Measurements from ENCODE around the gene QRICH1. TPM values are rescaled to one million over a fixed set of nuclear protein-coding genes. Genes with fewer than 3 reads are reported as not detected.

QRICH1 gene
- total and polyA plus RNA-seq, 10 of the 15 experiments (the other 5 are each of a cell fraction or from before 2014, with no cell fraction given): 22.2 to 116 (median 81.4) TPM

- TF ChIP-seq BCL3 (IDR thresholded peaks at IDR 0.05; ENCODE audit: borderline replicate concordance, insufficient read depth, low read depth, low read length, poor library complexity, severe bottlenecking) (peak; percentile 9), WRNIP1 (IDR thresholded peaks at IDR 0.05; ENCODE audit: borderline replicate concordance, low read depth, low read length) (no peak), POU2F2 (IDR thresholded peaks at IDR 0.05; ENCODE audit: borderline replicate concordance, low read depth, low read length) (peak; percentile 98), CREB1 (IDR thresholded peaks at IDR 0.05; ENCODE audit: low read depth) (no peak), ZNF217 (IDR thresholded peaks at IDR 0.05) (no peak), SMC3 (IDR thresholded peaks at IDR 0.05; ENCODE audit: borderline replicate concordance, low read length) (no peak), NFXL1 (IDR thresholded peaks at IDR 0.05; ENCODE audit: borderline replicate concordance) (no peak), MXI1 (IDR thresholded peaks at IDR 0.05; ENCODE audit: low read depth, low read length) (peak; percentile 55), EGR1 (IDR thresholded peaks at IDR 0.05; ENCODE audit: borderline replicate concordance in 1 of 2, low read depth in 2 of 2, low read length in 2 of 2) (peak in 1 of 2 experiments; percentile 51; a peak in 1 of 3 replicates), HDGF (IDR thresholded peaks at IDR 0.05) (0 out of 2 replicates have a peak, but pooled peaks have one; percentile 13), CBFB (IDR thresholded peaks at IDR 0.05; ENCODE audit: low read depth) (peak; percentile 98), TBL1XR1 (IDR thresholded peaks at IDR 0.05; ENCODE audit: low read depth, low read length) (0 out of 2 replicates have a peak, but pooled peaks have one; percentile 14), CREM (IDR thresholded peaks at IDR 0.05; ENCODE audit: low read depth) (peak; percentile 79), IRF4 (IDR thresholded peaks at IDR 0.05; ENCODE audit: low read depth, low read length) (peak; percentile 59; the same call in 1 of the 2 replicates), NR2C2 (IDR thresholded peaks at IDR 0.05; ENCODE audit: borderline replicate concordance, control insufficient read depth, insufficient read length, low read depth) (no peak), SRF (IDR thresholded peaks at IDR 0.05; ENCODE audit: low read depth in 2 of 2, low read length in 2 of 2) (0 out of 4 replicates have a peak, but pooled peaks of 1 of the 2 experiments have one; percentile 63), IKZF2 (IDR thresholded peaks at IDR 0.05) (no peak), EP300 (IDR thresholded peaks at IDR 0.05; ENCODE audit: borderline replicate concordance in 1 of 2, control insufficient read depth in 1 of 2, low read depth in 2 of 2, low read length in 2 of 2) (peak in 1 of 2 experiments; percentile 50; a peak in 1 of 4 replicates), ZNF592 (IDR thresholded peaks at IDR 0.05) (no peak), CHD2 (IDR thresholded peaks at IDR 0.05; ENCODE audit: borderline replicate concordance, low read depth, low read length) (0 out of 2 replicates have a peak, but pooled peaks have one; percentile 47), JUND (IDR thresholded peaks at IDR 0.05; ENCODE audit: low read depth, low read length) (0 out of 2 replicates have a peak, but pooled peaks have one; percentile 12)
These were observed 72.6 kb downstream of the QRICH1 start (continued) for GRCh38 chr3:49021213-49021812.
